NK-92 treated with Interleukin-12 subunit alpha and Interleukin-12 subunit beta, amount 100 ng/mL, for 24 hours (cell line): Measurements from ENCODE around the gene PSMD1.
A peak's percentile ranks its signal among the peaks of the same experiment; 100 is the strongest.
"Not testable (repeated sequence)": the region's sequence is repeated elsewhere in the genome, so short reads cannot be mapped to it uniquely, and the experiment has no call there.

Source experiments
- DNase-seq: peaks from one replicate; lab custom pipeline; 2025; lab: John Stamatoyannopoulos, UW

PSMD1 gene

GRCh38 chr2:231186325-231186724 lies 129.7 kb downstream of the PSMD1 start:
- no peak for DNase-seq

GRCh38 chr2:231187736-231188505 lies 131.3 kb downstream of the PSMD1 start:
- DNase-seq, result no peak

GRCh38 chr2:231188506-231189170 lies 132.0 kb downstream of the PSMD1 start:
- no peak for DNase-seq

- no peak for DNase-seq
Observed at GRCh38 chr2:231189171-231189530, 132.5 kb downstream of the PSMD1 start.

- DNase-seq, result no peak
Observed at GRCh38 chr2:231189571-231190495, 133.2 kb downstream of the PSMD1 start.

GRCh38 chr2:231190531-231191197 lies 134.0 kb downstream of the PSMD1 start:
- DNase-seq, result no peak

- DNase-seq, result no peak
Observed at GRCh38 chr2:231191896-231192872, 135.5 kb downstream of the PSMD1 start.

GRCh38 chr2:231193216-231193615 lies 136.5 kb downstream of the PSMD1 start:
- DNase-seq, result no peak

- DNase-seq, result no peak
Observed at GRCh38 chr2:231196592-231196991, 139.9 kb downstream of the PSMD1 start.

- DNase-seq, result not testable (repeated sequence)
Observed at GRCh38 chr2:231197196-231197595, 140.5 kb downstream of the PSMD1 start.

- no peak for DNase-seq
Observed at GRCh38 chr2:231197706-231198290, 141.1 kb downstream of the PSMD1 start.

GRCh38 chr2:231198291-231199173 lies 141.9 kb downstream of the PSMD1 start, which contains the start of gene ARMC9:
ARMC9 (plus strand) TSS chr2:231198631; CDS start chr2:231206239, 7,608 bp downstream.
- peak; percentile 63 for DNase-seq

- no peak for DNase-seq
Observed at GRCh38 chr2:231199219-231199618, 142.6 kb downstream of the PSMD1 start.

GRCh38 chr2:231200805-231201474 lies 144.3 kb downstream of the PSMD1 start:
- DNase-seq, result no peak

- DNase-seq, result no peak
Observed at GRCh38 chr2:231201475-231201814, 144.8 kb downstream of the PSMD1 start.

GRCh38 chr2:231203087-231203486 lies 146.4 kb downstream of the PSMD1 start:
- DNase-seq, result no peak

- DNase-seq, result no peak
Observed at GRCh38 chr2:231204146-231204545, 147.5 kb downstream of the PSMD1 start.

- DNase-seq, result no peak
Observed at GRCh38 chr2:231204581-231204980, 147.9 kb downstream of the PSMD1 start.

- no peak for DNase-seq
Observed at GRCh38 chr2:231207734-231208133, 151.1 kb downstream of the PSMD1 start.
